ENCODE data around the gene MYO5C.
"Not testable (repeated sequence)": the region's sequence is repeated elsewhere in the genome, so short reads cannot be mapped to it uniquely, and the experiment has no call there.

MYO5C gene

DNA sequence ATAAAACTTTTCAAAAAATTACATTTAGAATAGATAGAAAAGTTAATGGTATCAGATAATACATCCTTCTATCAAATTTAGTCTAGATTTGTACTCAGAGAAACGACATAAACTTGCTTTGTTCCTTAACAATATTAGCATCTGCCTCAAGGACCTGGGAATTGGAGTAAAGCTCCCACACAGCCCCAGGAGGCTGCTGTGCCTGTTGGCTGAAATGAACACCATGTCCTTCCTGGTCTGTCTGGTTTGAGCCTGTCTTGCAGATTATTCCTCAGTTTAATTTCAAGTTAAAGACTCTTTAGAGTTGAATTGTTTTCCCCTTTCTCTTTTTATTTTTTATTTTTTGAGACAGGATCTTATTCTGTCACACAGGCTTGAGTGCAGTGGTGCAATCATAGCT, 123.8 kb downstream of the MYO5C start:
- no peak for DNase-seq (ENCODE audit: low read depth)
- no peak overlapping the region for H3K4me3 ChIP-seq (ENCODE audit: low read length)

DNA sequence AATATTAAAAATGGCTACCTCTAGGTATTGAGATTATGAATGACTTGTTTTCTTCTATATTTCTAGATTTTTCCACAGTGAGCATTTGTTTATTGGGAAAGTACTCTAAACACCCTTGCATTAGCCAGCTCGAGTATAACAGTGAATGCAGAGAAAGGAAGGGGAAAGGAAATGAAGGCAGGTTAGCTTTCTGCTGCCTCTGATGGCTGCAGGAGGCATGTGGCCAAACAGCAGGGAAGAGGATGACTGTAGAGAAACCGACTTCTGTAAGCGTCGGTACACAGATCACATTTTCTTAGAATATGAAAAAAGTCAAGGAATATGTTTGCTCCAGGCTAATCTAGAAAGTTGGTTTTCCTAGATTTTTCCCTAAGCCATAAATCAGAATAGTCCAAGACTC, 124.2 kb downstream of the MYO5C start:
- no peak overlapping the region for H3K4me3 ChIP-seq (ENCODE audit: low read length)
- DNase-seq (ENCODE audit: low read depth): no peak
- TF ChIP-seq, protein P1, sequence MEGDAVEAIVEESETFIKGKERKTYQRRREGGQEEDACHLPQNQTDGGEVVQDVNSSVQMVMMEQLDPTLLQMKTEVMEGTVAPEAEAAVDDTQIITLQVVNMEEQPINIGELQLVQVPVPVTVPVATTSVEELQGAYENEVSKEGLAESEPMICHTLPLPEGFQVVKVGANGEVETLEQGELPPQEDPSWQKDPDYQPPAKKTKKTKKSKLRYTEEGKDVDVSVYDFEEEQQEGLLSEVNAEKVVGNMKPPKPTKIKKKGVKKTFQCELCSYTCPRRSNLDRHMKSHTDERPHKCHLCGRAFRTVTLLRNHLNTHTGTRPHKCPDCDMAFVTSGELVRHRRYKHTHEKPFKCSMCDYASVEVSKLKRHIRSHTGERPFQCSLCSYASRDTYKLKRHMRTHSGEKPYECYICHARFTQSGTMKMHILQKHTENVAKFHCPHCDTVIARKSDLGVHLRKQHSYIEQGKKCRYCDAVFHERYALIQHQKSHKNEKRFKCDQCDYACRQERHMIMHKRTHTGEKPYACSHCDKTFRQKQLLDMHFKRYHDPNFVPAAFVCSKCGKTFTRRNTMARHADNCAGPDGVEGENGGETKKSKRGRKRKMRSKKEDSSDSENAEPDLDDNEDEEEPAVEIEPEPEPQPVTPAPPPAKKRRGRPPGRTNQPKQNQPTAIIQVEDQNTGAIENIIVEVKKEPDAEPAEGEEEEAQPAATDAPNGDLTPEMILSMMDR (IDR thresholded peaks at IDR 0.05; ENCODE audit: insufficient read depth, low read depth, low read length, missing control alignments): peak; percentile 20

More for the DNA sequence above, 123.8 kb downstream of the MYO5C start:
- TF ChIP-seq, protein P1 (IDR thresholded peaks at IDR 0.05; ENCODE audit: insufficient read depth, low read depth, low read length, missing control alignments): no peak

DNA sequence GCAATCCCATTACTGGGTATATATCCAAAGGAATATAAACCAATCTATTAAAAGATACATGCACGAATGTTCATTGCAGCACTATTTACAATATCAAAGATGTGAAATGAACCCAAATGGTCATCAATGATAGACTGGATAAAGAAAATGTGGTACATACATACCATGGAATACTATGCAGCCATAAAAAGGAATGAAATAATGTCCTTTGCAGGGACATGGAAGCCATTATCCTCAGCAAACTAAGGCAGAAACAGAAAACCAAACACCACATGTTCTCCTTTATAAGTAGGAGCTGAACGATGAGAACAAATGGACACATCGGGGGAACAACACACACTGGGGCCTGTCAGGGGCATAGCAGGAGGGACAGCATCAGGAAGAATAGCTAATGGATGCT, 125.4 kb downstream of the MYO5C start:
- not testable (repeated sequence) for DNase-seq (ENCODE audit: low read depth); H3K4me3 ChIP-seq (ENCODE audit: low read length)

DNA sequence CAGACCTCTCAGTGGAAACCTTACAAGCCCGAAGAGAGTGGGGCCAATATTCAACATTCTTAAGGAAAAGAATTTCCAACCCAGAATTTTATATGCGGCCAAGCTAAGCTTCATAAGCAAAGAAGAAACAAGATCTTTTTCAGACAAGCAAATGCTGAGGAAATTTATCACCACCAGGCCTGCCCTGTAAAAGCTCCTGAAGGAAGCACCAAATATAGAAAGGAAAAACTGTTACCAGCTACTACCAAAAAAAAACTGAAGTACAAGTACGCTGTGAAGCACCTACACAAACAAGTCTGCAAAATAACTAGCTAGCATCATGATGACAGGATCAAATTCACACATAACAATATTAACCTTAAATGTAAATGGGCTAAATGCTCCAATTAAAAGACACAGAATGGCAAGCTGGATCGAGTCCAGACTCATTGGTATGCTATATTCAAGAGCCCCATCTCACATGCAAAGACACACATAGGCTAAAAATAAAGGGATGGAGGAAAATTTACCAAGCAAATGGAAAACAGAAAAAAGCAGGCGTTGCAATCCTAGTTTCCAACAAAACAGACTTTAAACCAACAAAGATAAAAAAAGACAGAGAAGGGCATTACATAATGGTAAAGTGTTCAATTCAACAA, 130.0 kb downstream of the MYO5C start:
- not testable (repeated sequence) for H3K4me3 ChIP-seq (ENCODE audit: low read length); DNase-seq (ENCODE audit: low read depth)

DNA sequence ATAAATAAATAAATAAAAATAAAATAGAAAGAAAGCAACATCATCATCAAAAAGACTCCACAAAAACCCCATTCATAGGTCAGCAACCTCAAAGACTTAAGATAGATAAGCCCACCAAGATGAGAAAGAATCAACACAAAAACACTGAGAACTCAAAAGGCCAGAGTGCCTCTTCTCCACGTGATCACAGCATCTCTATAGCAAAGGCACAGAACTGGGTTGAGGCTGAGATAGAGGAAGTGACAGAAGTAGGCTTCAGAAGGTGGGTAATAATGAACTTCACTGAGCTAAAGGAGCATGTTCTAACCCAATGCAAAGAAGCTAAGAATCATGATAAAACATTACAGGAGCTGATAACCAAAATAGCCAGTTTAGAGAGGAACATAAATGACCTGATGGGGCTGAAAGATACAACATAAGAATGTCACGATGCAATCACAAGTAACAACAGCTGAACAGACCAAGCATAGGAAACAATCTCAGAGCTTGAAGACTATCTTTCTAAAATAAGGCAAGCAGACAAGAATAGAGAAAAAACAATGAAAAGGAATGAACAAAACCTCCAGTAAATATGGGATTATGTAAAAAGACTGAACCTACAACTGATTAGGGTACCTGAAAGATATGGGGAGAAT, 130.9 kb downstream of the MYO5C start:
- TF ChIP-seq, protein P1 (IDR thresholded peaks at IDR 0.05; ENCODE audit: insufficient read depth, low read depth, low read length, missing control alignments): no peak
- no peak overlapping the region for H3K4me3 ChIP-seq (ENCODE audit: low read length)
- DNase-seq (ENCODE audit: low read depth): no peak

DNA sequence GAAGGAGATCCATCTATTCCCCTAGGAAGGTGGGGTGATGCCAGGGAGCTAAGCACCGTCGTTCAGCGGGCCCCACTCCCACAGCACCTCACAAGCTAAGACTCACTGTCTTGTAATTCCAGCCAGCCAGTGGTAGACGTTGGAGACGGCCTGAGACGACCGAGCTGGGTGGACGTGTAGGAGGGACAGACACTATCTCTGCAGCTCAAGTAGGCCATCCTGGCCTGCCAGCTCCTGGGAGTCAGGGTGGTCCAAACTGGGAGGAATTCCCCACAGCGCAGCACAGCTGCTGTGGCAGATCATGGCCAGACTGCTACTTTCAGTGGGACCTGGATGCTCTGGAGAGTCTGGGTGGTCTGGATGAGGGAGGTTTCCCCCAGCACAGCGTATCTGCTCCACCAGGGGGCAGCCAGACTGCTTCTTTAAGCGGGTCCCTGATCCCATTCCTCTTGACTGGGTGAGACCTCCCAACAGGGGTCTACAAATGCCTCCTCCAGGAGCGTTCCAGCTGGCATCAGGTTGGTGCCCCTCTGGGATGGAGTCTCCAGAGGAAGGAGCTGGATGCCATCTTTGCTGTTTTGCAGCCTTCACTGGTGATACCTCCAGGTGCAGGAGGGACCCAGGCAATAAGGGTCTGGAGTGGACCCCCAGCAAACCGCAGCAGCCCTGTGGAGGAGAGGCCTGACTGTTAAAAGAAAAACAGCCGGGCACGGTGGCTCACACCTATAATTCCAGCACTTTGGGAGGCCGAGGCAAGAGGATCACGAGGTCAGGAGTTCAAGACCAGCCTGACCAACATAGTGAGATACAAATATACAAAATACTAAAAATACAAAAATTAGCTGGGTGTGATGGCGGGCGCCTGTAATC, 132.0 kb downstream of the MYO5C start:
- H3K4me3 ChIP-seq (ENCODE audit: low read length): no peak overlapping the region
- no peak for DNase-seq (ENCODE audit: low read depth)
- TF ChIP-seq, protein P1 (IDR thresholded peaks at IDR 0.05; ENCODE audit: insufficient read depth, low read depth, low read length, missing control alignments): no peak

DNA sequence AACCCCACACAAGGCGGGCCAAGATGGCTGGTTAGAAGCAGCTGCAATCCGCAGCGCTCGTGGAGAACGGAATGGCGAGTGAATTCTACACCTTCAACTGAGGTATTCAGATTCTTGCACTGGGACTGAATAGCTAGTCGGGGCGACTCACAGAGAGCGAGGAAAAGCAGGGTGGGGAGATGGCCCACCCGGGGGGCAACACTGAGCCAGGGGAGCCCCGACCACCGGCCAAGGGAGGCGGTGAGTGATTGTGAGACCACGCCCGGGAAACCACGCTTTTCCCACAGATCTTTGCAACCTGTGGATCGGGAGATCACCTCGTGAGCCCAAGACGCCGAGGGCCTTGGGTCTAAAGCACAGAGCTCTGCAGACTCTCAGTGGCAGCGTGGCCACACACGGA, 132.7 kb downstream of the MYO5C start:
- H3K4me3 ChIP-seq (ENCODE audit: low read length): no peak overlapping the region
- TF ChIP-seq, protein P1 (IDR thresholded peaks at IDR 0.05; ENCODE audit: insufficient read depth, low read depth, low read length, missing control alignments): no peak
- no peak for DNase-seq (ENCODE audit: low read depth)

Measured in epithelial cell of esophagus (primary cell).